ENCODE measurements around the gene SDHAF4. TPM values are rescaled to one million over a fixed set of nuclear protein-coding genes. Genes with fewer than 3 reads are reported as not detected.

The SDHAF4 gene
- total and polyA plus RNA-seq, 2 experiments from 2014 or later, result 11.9 to 16.0 TPM

Other genes starting within 250 kb of the SDHAF4 start
- gene FAM135A, start 153.4 kb upstream of the SDHAF4 start, total RNA-seq, result 62.4 and 78.4 TPM in 2 replicates
- 17.2 and 19.0 TPM in 2 replicates for gene FAM135A, start 153.4 kb upstream of the SDHAF4 start, polyA plus RNA-seq
- 42.4 and 43.1 TPM in 2 replicates for gene SMAP1, start 101.0 kb downstream of the SDHAF4 start, total RNA-seq
- 28.2 TPM in 2 replicates for gene SMAP1, start 101.0 kb downstream of the SDHAF4 start, polyA plus RNA-seq